ENCODE measurements around the gene BRINP1. TPM values are rescaled to one million over a fixed set of nuclear protein-coding genes. Genes with fewer than 3 reads are reported as not detected.

The BRINP1 gene
- total RNA-seq, 6 experiments from 2014 or later: 0.09 to 0.43 (median 0.13) TPM; not detected in 1

DNA sequence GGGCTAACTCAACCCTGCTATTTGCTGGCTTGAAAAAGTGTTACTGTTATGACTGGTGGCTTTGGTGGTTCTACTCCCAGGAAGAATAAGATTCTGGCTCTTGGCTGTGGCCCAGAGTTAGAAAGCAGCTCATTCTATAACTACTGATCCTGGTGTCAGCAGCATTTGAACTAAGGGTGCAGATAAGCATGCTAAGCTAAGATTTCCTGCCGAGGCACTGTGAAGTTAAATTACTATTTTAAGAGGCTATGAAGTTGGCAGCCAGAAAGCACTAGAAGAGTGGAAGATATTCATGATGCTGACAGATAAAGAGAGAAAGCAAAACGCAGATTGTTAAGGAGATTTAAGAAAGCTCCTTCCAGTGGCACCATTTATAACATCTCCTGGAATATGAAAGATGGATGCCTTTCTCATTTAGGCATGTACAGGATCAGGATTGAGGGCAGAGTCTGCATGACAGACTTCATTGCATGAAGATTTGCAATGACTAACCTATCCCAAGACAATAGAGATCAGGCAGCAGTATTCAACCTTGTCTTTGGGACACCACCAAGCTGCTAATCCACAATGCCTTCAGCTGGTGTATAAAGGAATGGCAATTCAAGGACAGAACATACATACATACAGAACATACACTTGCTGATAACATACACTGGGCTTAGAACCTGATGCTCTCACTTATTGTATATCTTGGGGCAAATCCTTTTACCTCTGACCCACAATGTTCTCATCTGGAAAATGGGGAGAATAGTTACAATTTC lies 11.7 kb downstream of the BRINP1 start:
- H3K9me3 ChIP-seq: no peaks in the 10 kb centered on the region
- H3K4me3 ChIP-seq: no peak overlapping the region
- WGBS (ENCODE audit: insufficient coverage, low coverage, low lambda C conversion rate, missing lambda C conversion rate): 7% methylated on average over 2 of the region's 2 CpGs
- H3K27ac ChIP-seq: no peak overlapping the region
- no peaks in the 10 kb centered on the region for H3K4me1 ChIP-seq
- H3K36me3 ChIP-seq: no peaks in the 10 kb centered on the region
- no peaks in the 10 kb centered on the region for H3K27me3 ChIP-seq
- TF ChIP-seq CTCF (IDR thresholded peaks at IDR 0.05): no peak
- no peak for TF ChIP-seq POLR2A (IDR thresholded peaks at IDR 0.05)
- ATAC-seq (no peak), DNase-seq (no peak)
- intact Hi-C loops (cut with DNase I): no loop called here

- intact Hi-C loops (cut with DNase I): no loop called here
- no peak for ATAC-seq
- WGBS (ENCODE audit: insufficient coverage, low coverage, low lambda C conversion rate, missing lambda C conversion rate): 20% methylated on average over 11 of the region's 11 CpGs
- Histone ChIP-seq H3K36me3 (no peaks in the 10 kb centered on the region), H3K9me3 (no peaks in the 10 kb centered on the region), H3K27me3 (no peaks in the 10 kb centered on the region), H3K27ac (no peak overlapping the region), H3K4me3 (no peak overlapping the region), H3K4me1 (no peaks in the 10 kb centered on the region)
- TF ChIP-seq CTCF (IDR thresholded peaks at IDR 0.05) (no peak), POLR2A (IDR thresholded peaks at IDR 0.05) (no peak)
- DNase-seq: no peak
Measured at GRCh38 chr9:119349351-119349825, 19.8 kb downstream of the BRINP1 start.

- no peaks in the 10 kb centered on the region for H3K9me3 ChIP-seq
- H3K4me1 ChIP-seq: no peaks in the 10 kb centered on the region
- H3K27me3 ChIP-seq: no peaks in the 10 kb centered on the region
- H3K27ac ChIP-seq: no peak overlapping the region
- H3K36me3 ChIP-seq: no peaks in the 10 kb centered on the region
- WGBS (ENCODE audit: insufficient coverage, low coverage, low lambda C conversion rate, missing lambda C conversion rate): 57% methylated on average over 12 of the region's 13 CpGs
- ATAC-seq (no peak), DNase-seq (no peak)
- H3K4me3 ChIP-seq: no peak overlapping the region
- no peak for TF ChIP-seq CTCF (IDR thresholded peaks at IDR 0.05)
- no peak for TF ChIP-seq POLR2A (IDR thresholded peaks at IDR 0.05)
- intact Hi-C loops (cut with DNase I): no loop called here
Measured at GRCh38 chr9:119343059-119343990, 25.9 kb downstream of the BRINP1 start.

DNA sequence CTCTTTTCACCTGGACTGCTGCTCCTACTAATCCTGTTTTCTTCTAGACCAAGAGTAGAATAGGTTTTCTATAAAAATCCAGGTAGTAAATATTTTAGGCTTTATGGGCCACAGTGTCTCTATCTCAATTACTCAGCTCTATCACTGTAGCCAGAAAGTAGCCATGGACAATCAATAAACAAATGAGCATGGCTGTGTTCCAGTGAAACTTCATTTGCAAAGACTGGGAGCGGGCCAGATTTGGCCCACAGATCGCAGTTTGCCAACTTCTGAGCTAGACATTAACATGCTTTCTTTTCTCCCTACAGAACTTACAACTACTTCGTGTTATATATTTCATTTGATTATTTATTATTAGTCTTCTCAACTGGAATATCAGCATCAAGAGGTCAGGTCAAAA lies 30.2 kb downstream of the BRINP1 start:
- Histone ChIP-seq H3K4me3 (no peak overlapping the region), H3K4me1 (no peaks in the 10 kb centered on the region), H3K27ac (no peak overlapping the region), H3K36me3 (no peaks in the 10 kb centered on the region), H3K27me3 (no peaks in the 10 kb centered on the region), H3K9me3 (no peaks in the 10 kb centered on the region)
- TF ChIP-seq CTCF (IDR thresholded peaks at IDR 0.05): no peak
- TF ChIP-seq POLR2A (IDR thresholded peaks at IDR 0.05): no peak
- intact Hi-C loops (cut with DNase I): no loop called here
- peak in 1 of 3 donors; percentile 22 for DNase-seq
- 38% methylated on average over 3 of the region's 3 CpGs for WGBS (ENCODE audit: insufficient coverage, low coverage, low lambda C conversion rate, missing lambda C conversion rate)
- ATAC-seq: peak in 1 of 4 donors; percentile 52

All from right lobe of liver (tissue), 6 donors.